Right renal cortex interstitium (tissue), 3 donors: Measurements from ENCODE around the gene POM121. TPM values are rescaled to one million over a fixed set of nuclear protein-coding genes. Genes with fewer than 3 reads are reported as not detected.
"Not testable (repeated sequence)": the region's sequence is repeated elsewhere in the genome, so short reads cannot be mapped to it uniquely, and the experiment has no call there.

Experiments
- DNase-seq, 3 donors: peaks; one replicate each; pipeline ENCODE4 v3.0.0-alpha.2; 2013; ENCODE audit warnings: low read depth in 3 of 3, low spot score in 2 of 3
- polyA plus RNA-seq, 3 donors: library from polyadenylated mRNA; unstranded; fragments of 120-200 nt; gene quantifications; one replicate each; pipeline ENCODE4 v1.2.1, GENCODE V29; 2013; ENCODE audit not compliant: insufficient read length in 3 of 3

The POM121 gene
- polyA plus RNA-seq, 3 donors, result 33.7 to 35.7 (median 34.3) TPM

DNA sequence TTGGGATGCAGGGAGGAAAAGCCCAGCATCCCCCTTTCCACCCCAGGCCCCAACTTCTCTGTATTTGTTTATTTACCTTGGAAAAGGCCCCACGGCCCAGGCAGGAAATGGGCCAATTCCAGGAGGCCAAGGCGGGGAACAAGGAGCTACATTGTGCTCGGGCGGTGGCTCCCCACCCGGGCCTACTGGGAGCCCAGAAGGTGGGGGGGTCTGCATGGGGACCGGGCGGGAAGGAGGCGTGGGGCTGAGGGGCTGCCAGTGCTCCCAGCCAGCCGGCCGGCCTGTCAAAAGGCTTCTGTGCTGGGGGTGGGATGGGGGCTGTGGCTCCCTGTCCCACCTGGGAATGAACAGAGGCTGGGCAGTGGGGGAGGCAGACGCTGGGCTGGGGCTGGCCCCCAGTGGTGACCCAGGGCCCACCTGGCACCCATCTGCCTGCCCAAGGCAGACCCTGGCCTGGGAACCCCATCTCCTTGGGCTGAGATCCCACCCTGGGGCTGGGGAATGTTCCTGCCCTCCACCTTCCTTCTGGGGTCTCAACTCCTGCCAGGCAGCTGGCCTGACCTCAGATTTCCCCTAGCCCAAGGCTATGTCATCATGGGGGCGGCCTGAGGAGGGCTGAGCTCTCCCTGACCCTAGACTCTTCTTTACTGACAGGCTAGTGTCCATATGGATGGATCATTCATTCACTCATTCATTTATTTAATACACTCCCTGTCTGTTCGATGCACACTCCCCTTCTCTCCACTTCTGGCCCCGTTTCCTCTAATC is 65.4 kb downstream of the POM121 start:
- not testable (repeated sequence) for DNase-seq

DNA sequence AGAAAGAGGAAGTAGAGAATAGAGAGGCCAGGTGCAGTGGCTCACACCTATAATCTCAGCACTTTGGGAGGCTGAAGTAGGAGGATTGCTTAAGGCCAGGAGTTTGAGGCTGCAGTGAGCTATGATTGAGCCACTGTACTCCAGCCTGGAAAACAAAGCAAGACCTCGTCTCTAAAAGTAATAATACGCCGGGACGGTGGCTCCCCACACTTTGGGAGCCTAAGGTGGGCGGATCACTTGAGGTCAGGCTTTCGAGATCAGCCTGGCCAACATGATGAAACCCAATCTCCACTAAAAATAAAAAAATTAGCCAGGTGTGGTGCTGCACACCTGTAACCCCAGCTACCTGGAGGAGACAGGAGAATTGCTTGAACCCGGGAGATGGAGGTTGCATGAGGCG is 70.6 kb downstream of the POM121 start:
- DNase-seq, result not testable (repeated sequence)

DNA sequence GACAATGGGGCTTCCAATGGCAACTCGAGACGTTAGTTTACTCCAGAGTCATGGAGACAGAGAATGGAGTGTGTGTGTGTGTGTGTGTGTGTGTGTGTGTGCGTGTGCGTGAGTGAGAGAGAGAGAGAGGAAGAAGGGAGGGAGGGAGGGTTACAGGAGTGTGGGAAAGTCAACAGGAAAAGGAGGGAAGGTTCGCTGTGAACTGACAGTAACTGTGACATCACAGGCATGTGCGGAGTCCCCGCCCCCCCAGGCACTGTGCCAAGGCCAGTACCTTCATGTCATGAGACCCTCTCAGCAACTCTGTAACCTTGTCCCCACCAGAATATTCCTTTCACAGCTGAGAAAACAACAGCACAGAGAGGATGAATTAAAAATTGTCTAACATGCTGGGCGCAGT is 72.6 kb downstream of the POM121 start:
- DNase-seq, result not testable (repeated sequence)

DNA sequence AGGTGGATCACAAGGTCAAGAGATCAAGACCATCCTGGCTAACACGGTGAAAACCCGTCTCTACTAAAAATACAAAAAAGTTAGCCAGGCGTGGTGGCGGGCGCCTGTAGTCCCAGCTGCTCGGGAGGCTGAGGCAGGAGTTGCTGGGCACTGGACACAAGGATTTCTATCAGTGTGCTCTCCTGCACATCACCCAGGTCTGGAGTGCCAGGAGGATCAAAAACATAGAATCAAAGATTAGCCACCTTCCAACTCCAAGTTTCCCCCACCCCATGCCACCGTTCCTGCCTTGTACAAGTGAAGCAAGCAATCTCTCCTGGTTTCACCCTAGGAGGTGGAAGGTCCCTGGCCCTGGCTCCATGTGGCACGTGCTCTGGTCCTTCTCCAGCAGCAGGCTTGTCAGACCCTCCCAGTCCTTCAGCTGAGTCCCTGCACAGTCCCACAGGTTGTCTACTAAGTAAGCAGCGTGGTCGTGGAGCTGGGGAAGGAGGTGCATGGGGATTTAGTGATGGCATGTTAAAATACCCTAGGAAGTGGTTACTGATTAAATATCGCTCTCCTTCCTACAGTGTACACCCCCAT is 73.1 kb downstream of the POM121 start:
- not testable (repeated sequence) for DNase-seq

Other genes starting within 250 kb of the POM121 start
- gene TYW1B, start 96.9 kb upstream of the POM121 start, polyA plus RNA-seq, result 1 to 10 TPM; 2.7 to 4.3 (median 3.1) TPM
- 1 to 10 TPM in 1 of 3 donors, under 1 TPM in 2; 0.69 to 1.3 (median 0.78) TPM for gene TRIM74, start 44.4 kb downstream of the POM121 start, polyA plus RNA-seq
- under 1 TPM; 0.16 to 0.33 (median 0.21) TPM for gene SPDYE8, start 104.7 kb downstream of the POM121 start, polyA plus RNA-seq
- gene SPDYE11, start 132.8 kb downstream of the POM121 start, polyA plus RNA-seq, result under 1 TPM; 0.21 to 0.50 (median 0.25) TPM
- gene SPDYE9, start 160.9 kb downstream of the POM121 start, polyA plus RNA-seq, result under 1 TPM; 0.16 to 0.35 (median 0.21) TPM